WTC11 (cell line): ENCODE data around the gene SLC2A1. TPM values are rescaled to one million over a fixed set of nuclear protein-coding genes. Genes with fewer than 3 reads are reported as not detected.
"Not testable (repeated sequence)": the region's sequence is repeated elsewhere in the genome, so short reads cannot be mapped to it uniquely, and the experiment has no call there.

ENCODE experiments used
- ATAC-seq: fragments of 200-7000 bp; cut with Tn5 transposase; 2 replicates; pipeline ENCODE4 v1.10.0; 2021; ENCODE audit warnings: mild to moderate bottlenecking, moderate library complexity
- CTCF ChIA-PET: fragments of 300-600 bp; sonication (Branson Sonifier 250); formaldehyde crosslinking; loops from one replicate; lab custom pipeline; 2021; ENCODE audit warnings: antibody characterized with exemption; lab: Charles Lee
- POLR2A ChIA-PET: fragments of 350-600 bp; sonication (Branson Sonifier 250); formaldehyde crosslinking; loops from one replicate; lab custom pipeline; 2021; ENCODE audit warnings: antibody characterized with exemption; lab: Charles Lee
- DNase-seq: peaks from one replicate; pipeline ENCODE4 v3.0.0; 2021; ENCODE audit warnings: low spot score
- H3K27ac Mint-ChIP-seq: 2 replicates; pipeline ENCODE4 v1.8.0; 2021; ENCODE audit warnings: mixed read lengths
- H3K27me3 Mint-ChIP-seq: 2 replicates; pipeline ENCODE4 v1.8.0; 2021; ENCODE audit warnings: low read depth, mild to moderate bottlenecking, moderate library complexity, mixed read lengths
- H3K36me3 Mint-ChIP-seq: 2 replicates; pipeline ENCODE4 v1.8.0; 2021; ENCODE audit warnings: mixed read lengths
- H3K4me1 Mint-ChIP-seq: 2 replicates; pipeline ENCODE4 v1.8.0; 2022; ENCODE audit warnings: mixed read lengths
- H3K4me3 Mint-ChIP-seq: 2 replicates; pipeline ENCODE4 v1.8.0; 2021; ENCODE audit warnings: mild to moderate bottlenecking, moderate library complexity, mixed read lengths
- H3K9me3 Mint-ChIP-seq: 2 replicates; pipeline ENCODE4 v1.8.0; 2021; ENCODE audit warnings: mixed read lengths
- CREB1 ChIP-seq: sonication (generic); formaldehyde crosslinking; IDR thresholded peaks from 2 replicates; pipeline ENCODE4 v1.8.0; 2023; ENCODE audit warnings: mild to moderate bottlenecking, missing genetic modification reagents
- ELF4 ChIP-seq: sonication (generic); formaldehyde crosslinking; IDR thresholded peaks from 2 replicates; pipeline ENCODE4 v1.8.1; 2022; ENCODE audit warnings: low read depth, mild to moderate bottlenecking, moderate library complexity, missing genetic modification reagents
- ESRRA ChIP-seq: sonication (generic); formaldehyde crosslinking; IDR thresholded peaks from 2 replicates; pipeline ENCODE4 v1.8.1; 2022; ENCODE audit warnings: mild to moderate bottlenecking, missing genetic modification reagents, borderline replicate concordance
- FOXK1 ChIP-seq: sonication (generic); formaldehyde crosslinking; IDR thresholded peaks from 2 replicates; pipeline ENCODE4 v1.8.0; 2022; ENCODE audit warnings: mild to moderate bottlenecking, moderate library complexity, missing genetic modification reagents
- FOXP1 ChIP-seq: sonication (generic); formaldehyde crosslinking; IDR thresholded peaks from 2 replicates; pipeline ENCODE4 v1.8.0; 2022; ENCODE audit warnings: missing genetic modification reagents, mild to moderate bottlenecking, moderate library complexity, borderline replicate concordance
- GRHL2 ChIP-seq: fragments of 250-450 bp; sonication (Bioruptor Pico); IDR thresholded peaks from 2 replicates; pipeline ENCODE4 v1.8.0; 2022; ENCODE audit warnings: mild to moderate bottlenecking, moderate library complexity; ENCODE audit not compliant: insufficient replicate concordance, severe bottlenecking
- IRF2 ChIP-seq: sonication (generic); formaldehyde crosslinking; IDR thresholded peaks from 2 replicates; pipeline ENCODE4 v1.8.0; 2022; ENCODE audit warnings: low read depth, missing genetic modification reagents, borderline replicate concordance
- NFATC4 ChIP-seq: fragments of 250-450 bp; sonication (Bioruptor Pico); IDR thresholded peaks from 2 replicates; pipeline ENCODE4 v1.9.0; 2021; ENCODE audit warnings: mild to moderate bottlenecking
- NR1H2 ChIP-seq: sonication (generic); formaldehyde crosslinking; IDR thresholded peaks from 2 replicates; pipeline ENCODE4 v1.9.0; 2021; ENCODE audit warnings: mild to moderate bottlenecking, moderate library complexity, missing genetic modification reagents
- SMAD3 ChIP-seq: sonication (generic); formaldehyde crosslinking; IDR thresholded peaks from 2 replicates; pipeline ENCODE4 v1.8.0; 2022; ENCODE audit warnings: missing genetic modification reagents, mild to moderate bottlenecking, borderline replicate concordance
- total RNA-seq: library from RNA; stranded (reverse); gene quantifications from 3 replicates; pipeline ENCODE4 v1.2.3, GENCODE V29; 2021
- TF ChIP-seq, protein P1 (sequence below): sonication (generic); formaldehyde crosslinking; IDR thresholded peaks from 2 replicates; pipeline ENCODE4 v1.8.0; 2022; ENCODE audit warnings: mild to moderate bottlenecking, missing genetic modification reagents
- TF ChIP-seq, protein P2 (sequence below): fragments of 250-450 bp; sonication (Bioruptor Pico); IDR thresholded peaks from 2 replicates; pipeline ENCODE4 v1.8.0; 2021; ENCODE audit warnings: mild to moderate bottlenecking
- TF ChIP-seq, protein P3 (sequence below): sonication (generic); formaldehyde crosslinking; IDR thresholded peaks from 2 replicates; pipeline ENCODE4 v1.8.1; 2023; ENCODE audit warnings: mild to moderate bottlenecking, missing genetic modification reagents, moderate library complexity
- TF ChIP-seq, protein P4 (sequence below): sonication (generic); formaldehyde crosslinking; IDR thresholded peaks from 2 replicates; pipeline ENCODE4 v1.8.0; 2023; ENCODE audit warnings: missing genetic modification reagents
- TF ChIP-seq, protein P5 (sequence below): sonication (generic); formaldehyde crosslinking; IDR thresholded peaks from 2 replicates; pipeline ENCODE4 v1.8.1; 2022; ENCODE audit warnings: mild to moderate bottlenecking, moderate library complexity, missing genetic modification reagents
- TF ChIP-seq, protein P6 (sequence below): sonication (generic); formaldehyde crosslinking; IDR thresholded peaks from 2 replicates; pipeline ENCODE4 v1.8.0; 2022; ENCODE audit warnings: mild to moderate bottlenecking, missing genetic modification reagents
- TF ChIP-seq, protein P7 (sequence below): sonication (generic); formaldehyde crosslinking; IDR thresholded peaks from 2 replicates; pipeline ENCODE4 v1.8.0; 2023; ENCODE audit warnings: missing genetic modification reagents, mild to moderate bottlenecking, borderline replicate concordance

The SLC2A1 gene
- total RNA-seq, 1 experiment from 2014 or later = 215 TPM

DNA sequence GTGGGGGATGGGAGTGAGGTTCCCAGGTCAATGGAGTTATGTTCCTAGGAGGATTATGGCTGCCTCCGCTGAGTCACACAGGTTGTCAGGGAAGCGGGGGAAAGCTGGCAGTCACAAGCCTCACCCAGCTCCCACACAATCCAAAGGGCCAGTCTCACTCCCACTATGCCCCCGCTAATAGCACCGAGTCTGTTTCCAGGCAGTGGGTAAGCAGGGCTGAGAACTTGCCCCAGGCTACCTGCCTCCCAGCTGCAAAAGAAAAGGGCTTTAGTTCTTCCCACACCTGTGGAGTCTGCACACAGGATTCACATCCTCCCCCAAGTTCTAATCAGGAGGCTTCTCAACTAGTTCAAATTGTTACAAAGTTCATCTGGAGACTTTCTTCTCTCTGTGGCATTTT, 58.7 kb downstream of the SLC2A1 start:
- H3K27ac Mint-ChIP-seq, POLR2A ChIA-PET, ATAC-seq, H3K4me1 Mint-ChIP-seq, DNase-seq, H3K4me3 Mint-ChIP-seq, H3K36me3 Mint-ChIP-seq: not testable (repeated sequence)
- peaks cover 26% of the 10 kb centered on the region for H3K9me3 Mint-ChIP-seq
- CTCF ChIA-PET = interaction anchor here (0.8 to 2.3 kb wide), 3 partner anchors 13 to 174 kb away, joined by 3 to 8 read pairs (median 5); no protein-coding TSS in a partner anchor
- peaks cover 20% of the 10 kb centered on the region for H3K27me3 Mint-ChIP-seq

DNA sequence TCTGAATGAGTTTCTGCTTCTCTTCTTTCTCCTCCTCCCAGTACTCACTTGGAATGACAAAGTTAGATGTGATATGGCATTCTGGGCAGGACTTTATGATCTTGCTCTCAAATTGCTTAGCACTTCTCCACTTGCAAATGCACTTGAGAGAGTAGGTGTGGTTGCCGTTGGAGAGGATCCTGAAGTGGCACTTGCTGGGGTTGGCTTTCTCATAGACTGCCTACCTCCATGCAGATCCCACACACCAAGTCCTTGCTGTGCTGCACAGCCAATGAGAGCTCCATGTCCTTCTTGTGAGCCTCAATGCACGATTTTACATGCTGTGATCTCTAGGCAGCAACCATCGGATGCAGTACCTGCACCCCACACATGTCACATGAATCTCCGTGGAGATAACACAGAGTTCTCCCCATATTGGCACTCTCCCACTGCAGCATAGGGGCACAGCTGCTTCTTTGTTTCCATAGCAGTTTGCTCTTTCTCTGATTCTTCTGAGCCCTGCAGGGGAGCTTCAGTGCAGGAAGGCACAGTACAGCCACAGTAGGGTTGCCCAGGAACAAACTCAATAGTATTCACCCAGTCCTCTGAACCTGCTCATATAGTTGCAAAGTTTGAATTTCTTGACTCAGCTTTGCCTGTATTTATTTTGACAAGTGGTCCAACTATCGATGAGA, 67.1 kb downstream of the SLC2A1 start:
- no peak overlapping the region for H3K27ac Mint-ChIP-seq
- ChIA-PET POLR2A (no interaction called here), CTCF (interaction anchor here (0.5 to 2.7 kb wide), 2 partner anchors 22 to 221 kb away, joined by 3 to 7 read pairs; no protein-coding TSS in a partner anchor)
- DNase-seq = no peak
- H3K4me3 Mint-ChIP-seq = no peak overlapping the region
- peaks cover 7% of the 10 kb centered on the region; the same call in 1 of the 2 replicates for H3K27me3 Mint-ChIP-seq
- H3K36me3 Mint-ChIP-seq = no peaks in the 10 kb centered on the region
- H3K4me1 Mint-ChIP-seq = no peaks in the 10 kb centered on the region
- TF ChIP-seq, protein P1, sequence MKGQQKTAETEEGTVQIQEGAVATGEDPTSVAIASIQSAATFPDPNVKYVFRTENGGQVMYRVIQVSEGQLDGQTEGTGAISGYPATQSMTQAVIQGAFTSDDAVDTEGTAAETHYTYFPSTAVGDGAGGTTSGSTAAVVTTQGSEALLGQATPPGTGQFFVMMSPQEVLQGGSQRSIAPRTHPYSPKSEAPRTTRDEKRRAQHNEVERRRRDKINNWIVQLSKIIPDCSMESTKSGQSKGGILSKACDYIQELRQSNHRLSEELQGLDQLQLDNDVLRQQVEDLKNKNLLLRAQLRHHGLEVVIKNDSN (CRISPR knock-in tag) = no peak
- TF ChIP-seq, protein P2, sequence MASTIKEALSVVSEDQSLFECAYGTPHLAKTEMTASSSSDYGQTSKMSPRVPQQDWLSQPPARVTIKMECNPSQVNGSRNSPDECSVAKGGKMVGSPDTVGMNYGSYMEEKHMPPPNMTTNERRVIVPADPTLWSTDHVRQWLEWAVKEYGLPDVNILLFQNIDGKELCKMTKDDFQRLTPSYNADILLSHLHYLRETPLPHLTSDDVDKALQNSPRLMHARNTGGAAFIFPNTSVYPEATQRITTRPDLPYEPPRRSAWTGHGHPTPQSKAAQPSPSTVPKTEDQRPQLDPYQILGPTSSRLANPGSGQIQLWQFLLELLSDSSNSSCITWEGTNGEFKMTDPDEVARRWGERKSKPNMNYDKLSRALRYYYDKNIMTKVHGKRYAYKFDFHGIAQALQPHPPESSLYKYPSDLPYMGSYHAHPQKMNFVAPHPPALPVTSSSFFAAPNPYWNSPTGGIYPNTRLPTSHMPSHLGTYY (CRISPR knock-in tag) = no peak
- TF ChIP-seq GRHL2 = no peak
- TF ChIP-seq, protein P3, sequence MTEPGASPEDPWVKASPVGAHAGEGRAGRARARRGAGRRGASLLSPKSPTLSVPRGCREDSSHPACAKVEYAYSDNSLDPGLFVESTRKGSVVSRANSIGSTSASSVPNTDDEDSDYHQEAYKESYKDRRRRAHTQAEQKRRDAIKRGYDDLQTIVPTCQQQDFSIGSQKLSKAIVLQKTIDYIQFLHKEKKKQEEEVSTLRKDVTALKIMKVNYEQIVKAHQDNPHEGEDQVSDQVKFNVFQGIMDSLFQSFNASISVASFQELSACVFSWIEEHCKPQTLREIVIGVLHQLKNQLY (CRISPR knock-in tag) = no peak
- TF ChIP-seq, protein P4, sequence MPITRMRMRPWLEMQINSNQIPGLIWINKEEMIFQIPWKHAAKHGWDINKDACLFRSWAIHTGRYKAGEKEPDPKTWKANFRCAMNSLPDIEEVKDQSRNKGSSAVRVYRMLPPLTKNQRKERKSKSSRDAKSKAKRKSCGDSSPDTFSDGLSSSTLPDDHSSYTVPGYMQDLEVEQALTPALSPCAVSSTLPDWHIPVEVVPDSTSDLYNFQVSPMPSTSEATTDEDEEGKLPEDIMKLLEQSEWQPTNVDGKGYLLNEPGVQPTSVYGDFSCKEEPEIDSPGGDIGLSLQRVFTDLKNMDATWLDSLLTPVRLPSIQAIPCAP (CRISPR knock-in tag) = no peak
- TF ChIP-seq ELF4 (CRISPR knock-in tag) = no peak
- TF ChIP-seq, all 79 proteins: peak for 0
- H3K9me3 Mint-ChIP-seq = peaks cover 13% of the 10 kb centered on the region
- no peak for ATAC-seq

DNA sequence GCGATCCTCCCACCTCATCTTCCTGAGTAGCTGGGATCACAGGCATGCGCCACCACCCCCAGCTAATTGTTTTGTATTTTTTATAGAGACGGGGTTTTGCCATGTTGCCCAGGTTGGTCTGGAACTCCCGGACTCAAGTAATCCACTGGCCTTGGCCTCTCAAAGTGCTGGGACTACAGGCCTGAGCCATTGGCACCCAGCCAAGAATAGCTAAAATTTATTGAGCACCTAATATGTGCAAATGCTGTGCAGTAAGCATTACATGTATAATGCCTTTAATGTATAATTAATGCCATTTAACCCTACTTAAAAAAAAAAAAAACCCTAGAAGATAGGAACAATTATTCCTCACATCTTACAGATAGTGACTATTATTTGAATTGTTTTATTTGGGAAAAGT, 69.4 kb downstream of the SLC2A1 start:
- H3K4me1 Mint-ChIP-seq = no peaks in the 10 kb centered on the region
- no peak overlapping the region for H3K27ac Mint-ChIP-seq
- TF ChIP-seq, protein P5, sequence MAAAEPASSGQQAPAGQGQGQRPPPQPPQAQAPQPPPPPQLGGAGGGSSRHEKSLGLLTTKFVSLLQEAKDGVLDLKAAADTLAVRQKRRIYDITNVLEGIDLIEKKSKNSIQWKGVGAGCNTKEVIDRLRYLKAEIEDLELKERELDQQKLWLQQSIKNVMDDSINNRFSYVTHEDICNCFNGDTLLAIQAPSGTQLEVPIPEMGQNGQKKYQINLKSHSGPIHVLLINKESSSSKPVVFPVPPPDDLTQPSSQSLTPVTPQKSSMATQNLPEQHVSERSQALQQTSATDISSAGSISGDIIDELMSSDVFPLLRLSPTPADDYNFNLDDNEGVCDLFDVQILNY (CRISPR knock-in tag) = no peak
- TF ChIP-seq FOXP1 (CRISPR knock-in tag) = no peak
- TF ChIP-seq NFATC4 (CRISPR knock-in tag) = no peak
- TF ChIP-seq, protein P6, sequence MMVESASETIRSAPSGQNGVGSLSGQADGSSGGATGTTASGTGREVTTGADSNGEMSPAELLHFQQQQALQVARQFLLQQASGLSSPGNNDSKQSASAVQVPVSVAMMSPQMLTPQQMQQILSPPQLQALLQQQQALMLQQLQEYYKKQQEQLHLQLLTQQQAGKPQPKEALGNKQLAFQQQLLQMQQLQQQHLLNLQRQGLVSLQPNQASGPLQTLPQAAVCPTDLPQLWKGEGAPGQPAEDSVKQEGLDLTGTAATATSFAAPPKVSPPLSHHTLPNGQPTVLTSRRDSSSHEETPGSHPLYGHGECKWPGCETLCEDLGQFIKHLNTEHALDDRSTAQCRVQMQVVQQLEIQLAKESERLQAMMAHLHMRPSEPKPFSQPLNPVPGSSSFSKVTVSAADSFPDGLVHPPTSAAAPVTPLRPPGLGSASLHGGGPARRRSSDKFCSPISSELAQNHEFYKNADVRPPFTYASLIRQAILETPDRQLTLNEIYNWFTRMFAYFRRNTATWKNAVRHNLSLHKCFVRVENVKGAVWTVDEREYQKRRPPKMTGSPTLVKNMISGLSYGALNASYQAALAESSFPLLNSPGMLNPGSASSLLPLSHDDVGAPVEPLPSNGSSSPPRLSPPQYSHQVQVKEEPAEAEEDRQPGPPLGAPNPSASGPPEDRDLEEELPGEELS (CRISPR knock-in tag) = no peak
- TF ChIP-seq CREB1 (CRISPR knock-in tag) = no peak
- TF ChIP-seq NR1H2 (CRISPR knock-in tag) = no peak
- TF ChIP-seq, protein P7, sequence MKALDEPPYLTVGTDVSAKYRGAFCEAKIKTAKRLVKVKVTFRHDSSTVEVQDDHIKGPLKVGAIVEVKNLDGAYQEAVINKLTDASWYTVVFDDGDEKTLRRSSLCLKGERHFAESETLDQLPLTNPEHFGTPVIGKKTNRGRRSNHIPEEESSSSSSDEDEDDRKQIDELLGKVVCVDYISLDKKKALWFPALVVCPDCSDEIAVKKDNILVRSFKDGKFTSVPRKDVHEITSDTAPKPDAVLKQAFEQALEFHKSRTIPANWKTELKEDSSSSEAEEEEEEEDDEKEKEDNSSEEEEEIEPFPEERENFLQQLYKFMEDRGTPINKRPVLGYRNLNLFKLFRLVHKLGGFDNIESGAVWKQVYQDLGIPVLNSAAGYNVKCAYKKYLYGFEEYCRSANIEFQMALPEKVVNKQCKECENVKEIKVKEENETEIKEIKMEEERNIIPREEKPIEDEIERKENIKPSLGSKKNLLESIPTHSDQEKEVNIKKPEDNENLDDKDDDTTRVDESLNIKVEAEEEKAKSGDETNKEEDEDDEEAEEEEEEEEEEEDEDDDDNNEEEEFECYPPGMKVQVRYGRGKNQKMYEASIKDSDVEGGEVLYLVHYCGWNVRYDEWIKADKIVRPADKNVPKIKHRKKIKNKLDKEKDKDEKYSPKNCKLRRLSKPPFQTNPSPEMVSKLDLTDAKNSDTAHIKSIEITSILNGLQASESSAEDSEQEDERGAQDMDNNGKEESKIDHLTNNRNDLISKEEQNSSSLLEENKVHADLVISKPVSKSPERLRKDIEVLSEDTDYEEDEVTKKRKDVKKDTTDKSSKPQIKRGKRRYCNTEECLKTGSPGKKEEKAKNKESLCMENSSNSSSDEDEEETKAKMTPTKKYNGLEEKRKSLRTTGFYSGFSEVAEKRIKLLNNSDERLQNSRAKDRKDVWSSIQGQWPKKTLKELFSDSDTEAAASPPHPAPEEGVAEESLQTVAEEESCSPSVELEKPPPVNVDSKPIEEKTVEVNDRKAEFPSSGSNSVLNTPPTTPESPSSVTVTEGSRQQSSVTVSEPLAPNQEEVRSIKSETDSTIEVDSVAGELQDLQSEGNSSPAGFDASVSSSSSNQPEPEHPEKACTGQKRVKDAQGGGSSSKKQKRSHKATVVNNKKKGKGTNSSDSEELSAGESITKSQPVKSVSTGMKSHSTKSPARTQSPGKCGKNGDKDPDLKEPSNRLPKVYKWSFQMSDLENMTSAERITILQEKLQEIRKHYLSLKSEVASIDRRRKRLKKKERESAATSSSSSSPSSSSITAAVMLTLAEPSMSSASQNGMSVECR (CRISPR knock-in tag) = no peak
- TF ChIP-seq FOXK1 (CRISPR knock-in tag) = no peak
- no peak for TF ChIP-seq SMAD3
- TF ChIP-seq, protein P2 (CRISPR knock-in tag) = no peak
- TF ChIP-seq IRF2 = no peak
- no peak for TF ChIP-seq ESRRA (CRISPR knock-in tag)
- no peak for TF ChIP-seq ELF4 (CRISPR knock-in tag)
- no peaks in the 10 kb centered on the region for H3K36me3 Mint-ChIP-seq
- DNase-seq (no peak), ATAC-seq (no peak)
- peaks cover under 1% of the 10 kb centered on the region for H3K9me3 Mint-ChIP-seq
- POLR2A ChIA-PET = no interaction called here
- CTCF ChIA-PET = no interaction called here
- no peak overlapping the region for H3K4me3 Mint-ChIP-seq
- peaks cover 7% of the 10 kb centered on the region; the same call in 1 of the 2 replicates for H3K27me3 Mint-ChIP-seq
